Erythroblast (primary cell): ENCODE data around the gene SCO2.

ENCODE experiments used
- GATA1 ChIP-seq: IDR thresholded peaks from 2 replicates; pipeline ENCODE4 v1.6.1; 2011; ENCODE audit warnings: low read depth, mild to moderate bottlenecking, control low read depth, low read length, moderate library complexity
- POLR2A ChIP-seq: IDR thresholded peaks from 2 replicates; pipeline ENCODE4 v1.6.1; 2011; ENCODE audit warnings: mild to moderate bottlenecking, low read length

- TF ChIP-seq POLR2A: no peak
- TF ChIP-seq GATA1: no peak
Observed at GRCh38 chr22:50563413-50564160, 38.2 kb upstream of the SCO2 start.
